Neural cell (in vitro differentiated cells): ENCODE data around the gene SH3YL1. TPM values are rescaled to one million over a fixed set of nuclear protein-coding genes. Genes with fewer than 3 reads are reported as not detected.

Experiments
- H2AFZ ChIP-seq: fragments of 200-600, 300-800 bp; sonication (generic), shearing (Covaris generic); 2 replicates; pipeline ENCODE4 v1.6.0; 2014; ENCODE audit warnings: low read depth, mild to moderate bottlenecking, antibody characterized with exemption, low read length, moderate library complexity
- H3F3A ChIP-seq: fragments of 200-600 bp; shearing (Covaris generic); 2 replicates; pipeline ENCODE4 v1.6.1; 2016; ENCODE audit warnings: mild to moderate bottlenecking, moderate library complexity, mixed read lengths, antibody characterized with exemption, low read length; ENCODE audit not compliant: insufficient read depth, poor library complexity, severe bottlenecking
- H3K27ac ChIP-seq: fragments of 200-600, 300-800 bp; sonication (generic), shearing (Covaris generic); 2 replicates; pipeline ENCODE4 v1.5.1; 2014; ENCODE audit warnings: mild to moderate bottlenecking, low read length, moderate library complexity
- H3K27me3 ChIP-seq: fragments of 300-800, 200-600 bp; sonication (generic), shearing (Covaris generic); 2 replicates; pipeline ENCODE4 v1.6.0; 2014; ENCODE audit warnings: mild to moderate bottlenecking, low read depth, low read length, moderate library complexity; ENCODE audit not compliant: insufficient read depth
- H3K36me3 ChIP-seq: fragments of 300-800, 200-600 bp; sonication (generic), shearing (Covaris generic); 2 replicates; pipeline ENCODE4 v1.5.1; 2014; ENCODE audit warnings: mild to moderate bottlenecking, antibody characterized with exemption, low read length, moderate library complexity; ENCODE audit not compliant: insufficient read depth
- H3K4me2 ChIP-seq: fragments of 300-800, 200-600 bp; sonication (generic), shearing (Covaris generic); 2 replicates; pipeline ENCODE4 v1.6.0; 2014; ENCODE audit warnings: mild to moderate bottlenecking, low read length
- H3K4me3 ChIP-seq: fragments of 300-800, 200-600 bp; sonication (generic), shearing (Covaris generic); 2 replicates; pipeline ENCODE4 v1.5.1; 2014; ENCODE audit warnings: mild to moderate bottlenecking, low read length, moderate library complexity
- H3K79me2 ChIP-seq: fragments of 200-600 bp; shearing (Covaris generic); replicated peaks from 2 replicates; pipeline ENCODE4 v1.6.0; 2014; ENCODE audit warnings: mild to moderate bottlenecking, low read length, moderate library complexity; ENCODE audit not compliant: insufficient read depth
- H3K9ac ChIP-seq: fragments of 300-800, 200-600 bp; sonication (generic), shearing (Covaris generic); 2 replicates; pipeline ENCODE4 v1.6.1; 2016; ENCODE audit warnings: mild to moderate bottlenecking, low read length, mixed read lengths
- H3K9me2 ChIP-seq: fragments of 200-600 bp; shearing (Covaris generic); 2 replicates; pipeline ENCODE4 v1.6.1; 2016; ENCODE audit warnings: mild to moderate bottlenecking, low read length, mixed read lengths; ENCODE audit not compliant: insufficient read depth
- H3K9me3 ChIP-seq: fragments of 200-600, 300-800 bp; sonication (generic), shearing (Covaris generic); 2 replicates; pipeline ENCODE4 v1.6.1; 2016; ENCODE audit warnings: mild to moderate bottlenecking, mixed run types, low read length, moderate library complexity, mixed read lengths
- H4K20me1 ChIP-seq: fragments of 200-600 bp; shearing (Covaris generic); 2 replicates; pipeline ENCODE4 v1.6.1; 2016; ENCODE audit warnings: mild to moderate bottlenecking, mixed run types; ENCODE audit not compliant: insufficient read depth
- EP300 ChIP-seq: fragments of 450-650 bp; conservative IDR thresholded peaks from 2 replicates; pipeline ENCODE4 v1.6.1; 2014; ENCODE audit warnings: antibody characterized with exemption, mild to moderate bottlenecking, moderate library complexity; ENCODE audit not compliant: poor library complexity, severe bottlenecking
- EZH2 ChIP-seq: fragments of 200-600, 300-800 bp; shearing (Covaris generic), sonication (generic); IDR thresholded peaks from 2 replicates; pipeline ENCODE4 v1.6.1; 2014; ENCODE audit warnings: antibody characterized with exemption, low read length, borderline replicate concordance, mild to moderate bottlenecking; ENCODE audit not compliant: insufficient read depth, poor library complexity, severe bottlenecking
- MXI1 ChIP-seq: fragments of 450-650 bp; conservative IDR thresholded peaks from 2 replicates; pipeline ENCODE4 v1.6.1; 2014; ENCODE audit warnings: antibody characterized with exemption, mild to moderate bottlenecking; ENCODE audit not compliant: poor library complexity, severe bottlenecking
- POLR2AphosphoS5 ChIP-seq: IDR thresholded peaks from 2 replicates; pipeline ENCODE4 v1.6.1; 2012
- RAD21 ChIP-seq: fragments of 450-650 bp; conservative IDR thresholded peaks from 2 replicates; pipeline ENCODE4 v1.6.1; 2014; ENCODE audit warnings: antibody characterized with exemption, mild to moderate bottlenecking, moderate library complexity
- SMC3 ChIP-seq: fragments of 450-650 bp; conservative IDR thresholded peaks from 2 replicates; pipeline ENCODE4 v1.6.1; 2014; ENCODE audit warnings: antibody characterized with exemption, mild to moderate bottlenecking, moderate library complexity; ENCODE audit not compliant: poor library complexity
- TAF1 ChIP-seq: IDR thresholded peaks from 2 replicates; pipeline ENCODE4 v1.6.1; 2012; ENCODE audit warnings: low read depth
- polyA plus RNA-seq: library from polyadenylated mRNA; depleted of rRNA; stranded (reverse); fragments of >200 nt; gene quantifications from 2 replicates; pipeline ENCODE4 v1.2.3, GENCODE V29; 2014
- TF ChIP-seq, protein P1 (sequence below): IDR thresholded peaks from 2 replicates; pipeline ENCODE4 v1.6.1; 2012; ENCODE audit warnings: borderline replicate concordance
- TF ChIP-seq, protein P2 (sequence below): fragments of 450-650 bp; IDR thresholded peaks from 2 replicates; pipeline ENCODE4 v1.5.1; 2014; ENCODE audit warnings: antibody characterized with exemption, mild to moderate bottlenecking, moderate library complexity; ENCODE audit not compliant: poor library complexity, severe bottlenecking

The SH3YL1 gene
- polyA plus RNA-seq, 1 donor from 2014 or later: 70.6 TPM

- TF ChIP-seq EP300 (no peak), SMC3 (no peak), TAF1 (no peak)
- TF ChIP-seq, protein P1, sequence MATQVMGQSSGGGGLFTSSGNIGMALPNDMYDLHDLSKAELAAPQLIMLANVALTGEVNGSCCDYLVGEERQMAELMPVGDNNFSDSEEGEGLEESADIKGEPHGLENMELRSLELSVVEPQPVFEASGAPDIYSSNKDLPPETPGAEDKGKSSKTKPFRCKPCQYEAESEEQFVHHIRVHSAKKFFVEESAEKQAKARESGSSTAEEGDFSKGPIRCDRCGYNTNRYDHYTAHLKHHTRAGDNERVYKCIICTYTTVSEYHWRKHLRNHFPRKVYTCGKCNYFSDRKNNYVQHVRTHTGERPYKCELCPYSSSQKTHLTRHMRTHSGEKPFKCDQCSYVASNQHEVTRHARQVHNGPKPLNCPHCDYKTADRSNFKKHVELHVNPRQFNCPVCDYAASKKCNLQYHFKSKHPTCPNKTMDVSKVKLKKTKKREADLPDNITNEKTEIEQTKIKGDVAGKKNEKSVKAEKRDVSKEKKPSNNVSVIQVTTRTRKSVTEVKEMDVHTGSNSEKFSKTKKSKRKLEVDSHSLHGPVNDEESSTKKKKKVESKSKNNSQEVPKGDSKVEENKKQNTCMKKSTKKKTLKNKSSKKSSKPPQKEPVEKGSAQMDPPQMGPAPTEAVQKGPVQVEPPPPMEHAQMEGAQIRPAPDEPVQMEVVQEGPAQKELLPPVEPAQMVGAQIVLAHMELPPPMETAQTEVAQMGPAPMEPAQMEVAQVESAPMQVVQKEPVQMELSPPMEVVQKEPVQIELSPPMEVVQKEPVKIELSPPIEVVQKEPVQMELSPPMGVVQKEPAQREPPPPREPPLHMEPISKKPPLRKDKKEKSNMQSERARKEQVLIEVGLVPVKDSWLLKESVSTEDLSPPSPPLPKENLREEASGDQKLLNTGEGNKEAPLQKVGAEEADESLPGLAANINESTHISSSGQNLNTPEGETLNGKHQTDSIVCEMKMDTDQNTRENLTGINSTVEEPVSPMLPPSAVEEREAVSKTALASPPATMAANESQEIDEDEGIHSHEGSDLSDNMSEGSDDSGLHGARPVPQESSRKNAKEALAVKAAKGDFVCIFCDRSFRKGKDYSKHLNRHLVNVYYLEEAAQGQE: no peak
- H3K9me3 ChIP-seq: no peaks in the 10 kb centered on the region
- no peak overlapping the region for H3K9ac ChIP-seq
- H3K27me3 ChIP-seq: peaks cover 7% of the 10 kb centered on the region
- H4K20me1 ChIP-seq: no peaks in the 10 kb centered on the region
- H3K36me3 ChIP-seq: no peaks in the 10 kb centered on the region
- H3K27ac ChIP-seq: no peak overlapping the region
- no peak overlapping the region for H3K4me3 ChIP-seq
- H2AFZ ChIP-seq: no peak overlapping the region
- no peaks in the 10 kb centered on the region for H3K9me2 ChIP-seq
- H3F3A ChIP-seq: no peaks in the 10 kb centered on the region
- no peaks in the 10 kb centered on the region for H3K79me2 ChIP-seq
- H3K4me2 ChIP-seq: no peak overlapping the region
These were observed 16.3 kb upstream of the SH3YL1 start for GRCh38 chr2:279956-280649.

DNA sequence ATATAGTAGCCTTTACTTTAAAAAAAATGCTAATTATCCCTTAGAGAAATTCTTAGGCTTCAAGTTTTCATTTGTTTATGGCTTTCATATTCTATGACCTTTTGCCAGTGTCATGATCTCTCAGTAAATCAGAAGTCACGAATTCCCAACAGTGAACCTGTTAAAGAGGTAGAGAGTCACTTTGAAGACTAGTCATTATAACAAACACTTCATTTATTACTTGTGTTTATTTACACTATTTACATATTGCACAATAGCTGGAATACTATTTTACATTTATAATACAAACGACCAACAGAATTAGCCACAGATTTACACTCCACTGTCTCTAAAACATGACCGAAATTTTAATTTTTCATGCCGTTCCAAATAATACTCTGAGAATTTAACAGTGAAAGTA, 15.5 kb upstream of the SH3YL1 start:
- Histone ChIP-seq H3K36me3 (no peaks in the 10 kb centered on the region), H3K4me2 (no peak overlapping the region), H4K20me1 (no peaks in the 10 kb centered on the region)

More for the DNA sequence above, 15.5 kb upstream of the SH3YL1 start:
- Histone ChIP-seq H3K9me2 (no peaks in the 10 kb centered on the region), H3F3A (no peaks in the 10 kb centered on the region), H3K79me2 (no peaks in the 10 kb centered on the region), H3K9me3 (no peaks in the 10 kb centered on the region), H2AFZ (no peak overlapping the region), H3K9ac (no peak overlapping the region), H3K4me3 (no peak overlapping the region), H3K27me3 (no peaks in the 10 kb centered on the region), H3K27ac (no peak overlapping the region)
- TF ChIP-seq POLR2AphosphoS5 (no peak), SMC3 (no peak), EZH2 (no peak), MXI1 (no peak), EP300 (no peak), RAD21 (no peak), TAF1 (no peak)
- TF ChIP-seq, protein P2, sequence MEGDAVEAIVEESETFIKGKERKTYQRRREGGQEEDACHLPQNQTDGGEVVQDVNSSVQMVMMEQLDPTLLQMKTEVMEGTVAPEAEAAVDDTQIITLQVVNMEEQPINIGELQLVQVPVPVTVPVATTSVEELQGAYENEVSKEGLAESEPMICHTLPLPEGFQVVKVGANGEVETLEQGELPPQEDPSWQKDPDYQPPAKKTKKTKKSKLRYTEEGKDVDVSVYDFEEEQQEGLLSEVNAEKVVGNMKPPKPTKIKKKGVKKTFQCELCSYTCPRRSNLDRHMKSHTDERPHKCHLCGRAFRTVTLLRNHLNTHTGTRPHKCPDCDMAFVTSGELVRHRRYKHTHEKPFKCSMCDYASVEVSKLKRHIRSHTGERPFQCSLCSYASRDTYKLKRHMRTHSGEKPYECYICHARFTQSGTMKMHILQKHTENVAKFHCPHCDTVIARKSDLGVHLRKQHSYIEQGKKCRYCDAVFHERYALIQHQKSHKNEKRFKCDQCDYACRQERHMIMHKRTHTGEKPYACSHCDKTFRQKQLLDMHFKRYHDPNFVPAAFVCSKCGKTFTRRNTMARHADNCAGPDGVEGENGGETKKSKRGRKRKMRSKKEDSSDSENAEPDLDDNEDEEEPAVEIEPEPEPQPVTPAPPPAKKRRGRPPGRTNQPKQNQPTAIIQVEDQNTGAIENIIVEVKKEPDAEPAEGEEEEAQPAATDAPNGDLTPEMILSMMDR: no peak
- TF ChIP-seq, protein P1: no peak
